Activated CD4-positive, CD25-positive, alpha-beta regulatory T cell (primary cell): ENCODE results near the gene IFNW1.
"Not testable (repeated sequence)": the region's sequence is repeated elsewhere in the genome, so short reads cannot be mapped to it uniquely, and the experiment has no call there.

Experiments used
- DNase-seq, 4 experiments: peaks; one replicate each; lab custom pipeline; 2025; lab: John Stamatoyannopoulos, UW

The IFNW1 gene

DNA sequence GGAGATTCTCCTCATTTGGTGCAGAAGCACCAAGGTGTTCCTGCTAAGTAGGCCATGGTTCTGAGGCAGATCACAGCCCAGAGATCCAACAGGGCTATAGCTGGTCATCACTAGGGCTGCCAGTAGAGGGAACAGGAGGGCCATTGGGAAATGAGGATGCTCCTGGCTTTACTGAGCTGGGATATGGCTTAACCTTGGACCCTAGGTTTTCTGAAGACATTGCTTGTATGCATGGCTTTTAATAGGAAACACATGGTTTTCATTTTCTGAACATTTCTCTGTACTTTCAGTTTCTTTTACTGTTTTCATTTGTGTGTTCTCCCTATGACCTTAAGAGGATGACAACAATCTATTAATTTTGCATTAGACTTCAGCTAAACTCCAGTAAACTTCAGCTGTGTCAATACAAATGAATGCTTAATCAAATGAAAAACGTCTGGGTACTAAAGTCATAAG is at the start of gene IFNW1:
Gene IFNW1, minus strand, starts transcription at position 406 of the 456 bp plus-strand sequence. Its CDS starts 262 bp downstream, at position 144.
- no peak for DNase-seq

DNA sequence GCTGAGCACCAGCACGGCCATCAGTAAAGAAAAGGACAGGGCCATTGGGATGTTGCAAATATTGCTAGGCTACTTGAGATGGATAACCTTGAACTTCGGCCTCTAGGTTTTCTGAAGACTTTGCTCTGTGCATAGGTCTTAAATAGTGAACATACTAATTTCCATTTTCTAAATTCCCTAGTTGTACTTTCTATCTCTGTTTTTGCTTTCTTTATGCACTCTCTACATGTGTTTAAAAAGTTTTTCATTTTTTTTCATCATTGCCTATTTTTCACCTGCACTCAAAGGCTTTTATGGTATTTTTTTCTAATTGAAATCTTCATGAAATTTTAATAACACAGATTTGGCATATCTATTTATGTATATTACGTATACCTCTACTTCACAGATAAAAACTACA is 45.9 kb upstream of the IFNW1 start, which contains the start of gene IFNA4:
Gene IFNA4, minus strand, starts transcription at position 101 of the 400 bp plus-strand sequence. Its CDS starts 56 bp downstream, at position 45.
- DNase-seq = not testable (repeated sequence)

DNA sequence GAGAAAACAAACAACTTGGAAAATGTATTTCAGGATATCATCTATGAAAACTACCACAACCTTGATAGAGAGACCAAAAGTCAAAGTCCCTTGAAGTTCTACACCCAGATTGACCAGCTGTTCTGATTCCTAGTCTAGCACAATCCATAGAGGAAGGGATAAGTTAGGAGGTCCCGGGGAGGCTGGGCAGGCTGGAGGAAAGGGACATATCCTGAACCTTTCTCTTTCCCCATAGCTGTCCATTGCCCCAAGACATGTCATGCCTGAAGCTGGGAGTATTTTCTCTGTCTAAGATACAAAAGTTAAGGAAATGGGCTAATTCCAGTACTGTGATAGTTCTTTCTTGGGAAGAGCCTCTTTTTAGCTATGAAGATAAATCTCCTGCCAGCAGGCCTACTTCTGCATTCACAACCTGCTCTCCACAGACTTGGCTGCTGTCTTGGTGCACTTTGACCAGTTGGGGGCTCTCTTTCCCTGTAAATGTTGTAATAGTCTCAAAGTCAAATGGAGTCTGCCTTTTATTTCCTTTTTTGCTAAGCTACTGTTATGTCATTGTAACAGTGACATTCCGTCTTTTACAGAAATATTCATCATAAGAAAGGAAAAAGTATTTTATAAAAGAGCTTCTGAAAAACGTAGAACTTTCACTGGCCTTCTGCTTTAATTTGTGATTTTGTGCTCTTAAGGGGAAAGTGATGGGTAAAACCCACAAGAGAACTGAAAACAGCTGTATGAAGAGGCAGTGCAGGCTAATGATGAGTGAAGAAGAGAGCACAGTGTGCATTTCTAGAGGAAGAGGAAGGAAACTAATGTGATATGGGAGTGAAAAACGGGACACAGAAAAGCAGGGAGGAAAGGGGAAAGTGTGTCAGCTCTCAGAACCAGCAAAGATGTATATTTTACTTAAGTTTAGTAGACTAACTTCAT is 41.4 kb upstream of the IFNW1 start:
- not testable (repeated sequence) for DNase-seq

DNA sequence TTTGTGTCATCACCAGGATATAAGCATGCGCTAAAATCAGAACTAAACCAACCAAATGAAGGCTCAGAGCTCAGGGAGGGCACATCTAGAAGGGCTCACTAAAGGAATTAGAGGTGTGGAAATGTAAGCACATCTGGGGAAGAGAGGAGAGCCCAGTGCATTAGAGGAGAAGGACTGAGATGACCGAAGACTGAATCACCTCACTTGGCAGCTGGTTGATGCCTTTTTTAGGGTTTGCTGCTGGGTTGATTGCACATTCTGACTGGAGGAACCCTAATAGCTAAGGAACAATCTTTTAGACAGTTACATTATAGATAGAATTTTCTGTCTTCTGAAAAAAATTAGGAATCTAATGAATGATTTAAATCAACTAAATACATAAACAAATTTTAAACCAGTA is 33.0 kb upstream of the IFNW1 start:
- no peak for DNase-seq

DNA sequence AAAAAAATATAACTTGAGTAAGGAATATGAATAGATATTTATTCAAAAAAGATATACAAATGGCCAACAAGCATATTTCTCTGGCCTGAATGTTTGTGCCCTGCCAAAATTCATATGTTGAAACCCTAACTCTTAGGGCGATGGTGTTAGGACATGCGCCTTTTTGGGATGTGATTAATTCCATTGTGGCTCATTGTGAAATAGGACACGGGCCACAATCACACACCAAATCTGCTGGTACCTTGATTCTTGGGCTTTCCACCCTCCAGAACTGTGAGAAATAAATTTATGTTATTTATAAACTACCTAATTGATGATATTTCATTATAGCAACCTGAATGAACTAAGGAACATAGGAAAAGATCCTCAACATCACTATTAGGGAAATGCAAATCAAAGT is 30.5 kb upstream of the IFNW1 start:
- no peak for DNase-seq

DNA sequence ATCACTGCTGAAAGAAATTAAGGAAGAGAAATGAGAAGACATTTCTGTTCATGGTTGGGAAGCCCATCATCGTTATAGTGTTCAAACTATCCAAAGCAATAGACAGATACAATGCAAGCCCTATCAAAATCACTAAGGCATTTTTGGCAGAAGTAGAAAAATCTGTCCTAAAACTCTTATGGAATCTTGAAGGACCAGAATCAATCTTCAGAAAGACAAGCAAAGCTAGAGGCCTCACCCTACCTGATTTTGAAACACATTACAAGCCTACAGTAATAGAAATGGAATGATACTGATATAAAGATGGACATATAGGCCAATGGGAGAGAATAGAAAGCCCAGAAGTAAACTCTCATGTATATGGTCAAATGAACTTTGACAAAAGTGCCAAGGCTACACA is 29.7 kb upstream of the IFNW1 start:
- DNase-seq = no peak

DNA sequence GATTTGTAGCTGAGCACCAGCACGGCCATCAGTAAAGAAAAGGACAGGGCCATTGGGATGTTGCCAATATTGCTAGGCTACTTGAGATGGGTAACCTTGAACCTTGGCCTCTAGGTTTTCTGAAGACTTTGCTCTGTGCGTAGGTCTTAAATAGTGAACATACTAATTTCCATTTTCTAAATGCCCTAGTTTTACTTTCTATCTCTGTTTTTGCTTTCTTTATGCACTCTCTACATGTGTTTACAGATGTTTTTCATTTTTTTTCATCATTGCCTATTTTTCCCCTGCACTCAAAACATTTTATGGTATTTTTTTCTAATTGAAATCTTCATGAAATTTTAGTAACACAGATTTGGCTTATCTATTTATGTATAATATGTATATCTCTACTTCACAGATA is 24.9 kb upstream of the IFNW1 start, which contains the start of gene IFNA21:
Gene IFNA21, minus strand, starts transcription at position 101 of the 400 bp plus-strand sequence. Its CDS starts 48 bp downstream, at position 53.
- DNase-seq = not testable (repeated sequence)

DNA sequence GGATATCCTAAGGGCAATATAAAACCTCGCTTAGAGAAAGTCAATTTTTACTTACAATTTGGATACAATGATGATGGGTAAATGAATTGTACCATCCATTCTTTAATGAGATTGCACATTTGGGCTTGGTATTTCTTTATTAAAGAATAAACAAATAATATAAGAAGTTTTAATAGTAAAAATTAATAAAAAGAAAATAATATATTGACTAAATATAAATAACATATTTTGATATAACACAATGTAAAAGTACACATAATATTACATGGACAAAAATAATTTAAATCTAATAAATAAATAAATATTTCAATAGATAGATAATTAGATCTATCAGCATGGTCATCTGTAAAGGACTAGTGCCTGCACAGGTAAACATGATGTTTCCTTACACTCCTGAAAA is 23.9 kb upstream of the IFNW1 start:
- DNase-seq = no peak

DNA sequence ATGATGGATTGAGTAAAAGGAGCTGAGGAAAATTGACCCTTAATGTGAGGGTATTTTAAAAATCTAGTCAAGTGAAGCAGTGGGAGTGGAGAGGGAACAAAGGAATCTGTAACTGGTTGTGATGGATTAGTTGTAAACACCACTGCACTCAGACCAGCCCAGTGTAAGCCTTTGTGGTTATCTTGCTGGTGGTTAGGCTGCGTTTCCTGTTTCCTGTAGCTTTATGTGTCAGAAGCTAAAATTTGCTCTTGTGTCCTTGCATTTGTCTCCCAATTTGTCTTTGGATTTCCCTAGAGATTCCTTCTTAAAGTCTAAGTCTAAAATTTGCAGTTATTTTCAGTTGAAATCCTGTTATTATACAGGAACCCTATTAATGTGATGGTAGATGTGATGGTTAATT is 18.5 kb upstream of the IFNW1 start:
- DNase-seq = no peak

DNA sequence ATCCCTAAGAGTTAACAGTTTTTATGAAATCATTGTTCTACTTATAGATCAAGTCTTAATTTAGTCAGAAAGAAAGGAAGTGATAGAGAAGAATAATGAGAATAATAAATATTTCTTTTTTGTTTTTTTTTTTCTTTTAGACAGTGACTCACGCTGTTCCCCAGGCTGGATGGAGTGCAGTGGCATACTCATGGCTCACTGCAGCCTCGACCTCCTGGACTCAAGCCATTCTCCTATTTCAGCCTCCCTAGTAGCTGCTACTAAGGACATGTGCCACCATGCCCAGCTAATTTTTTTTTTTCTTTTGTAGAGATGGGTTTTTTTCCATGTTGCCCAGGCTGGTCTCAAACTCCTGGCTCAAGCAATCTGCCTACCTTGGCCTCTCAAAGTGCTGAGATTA is 13.9 kb upstream of the IFNW1 start:
- DNase-seq = no peak

DNA sequence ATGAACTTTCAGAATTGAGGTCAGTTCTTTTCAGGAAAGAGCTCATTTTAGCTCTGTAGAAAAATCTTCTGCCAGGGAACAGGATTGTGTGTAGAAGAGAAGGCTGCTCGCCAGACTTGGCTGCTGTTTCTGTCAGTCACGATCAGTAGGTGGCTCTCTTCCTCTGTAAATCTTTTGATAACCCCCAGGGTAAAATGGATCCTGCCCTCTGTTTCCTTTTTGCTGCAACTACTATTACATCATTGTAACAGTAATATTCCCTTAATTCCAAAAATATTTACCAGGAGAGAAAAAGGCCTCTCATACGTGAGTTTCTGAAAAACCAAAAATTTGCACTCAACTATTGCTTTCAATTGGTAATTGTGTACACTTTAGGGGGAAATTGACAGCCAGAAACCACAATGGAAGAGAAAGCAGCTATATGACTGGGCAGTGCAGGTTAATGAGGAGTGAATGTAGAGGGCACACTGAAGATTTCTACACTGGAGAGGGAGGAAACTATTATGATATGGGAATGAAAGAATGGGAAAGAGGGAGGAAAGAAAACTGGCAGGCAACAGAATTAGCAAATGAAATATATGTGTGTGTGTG is 12.5 kb upstream of the IFNW1 start:
- DNase-seq = no peak

DNA sequence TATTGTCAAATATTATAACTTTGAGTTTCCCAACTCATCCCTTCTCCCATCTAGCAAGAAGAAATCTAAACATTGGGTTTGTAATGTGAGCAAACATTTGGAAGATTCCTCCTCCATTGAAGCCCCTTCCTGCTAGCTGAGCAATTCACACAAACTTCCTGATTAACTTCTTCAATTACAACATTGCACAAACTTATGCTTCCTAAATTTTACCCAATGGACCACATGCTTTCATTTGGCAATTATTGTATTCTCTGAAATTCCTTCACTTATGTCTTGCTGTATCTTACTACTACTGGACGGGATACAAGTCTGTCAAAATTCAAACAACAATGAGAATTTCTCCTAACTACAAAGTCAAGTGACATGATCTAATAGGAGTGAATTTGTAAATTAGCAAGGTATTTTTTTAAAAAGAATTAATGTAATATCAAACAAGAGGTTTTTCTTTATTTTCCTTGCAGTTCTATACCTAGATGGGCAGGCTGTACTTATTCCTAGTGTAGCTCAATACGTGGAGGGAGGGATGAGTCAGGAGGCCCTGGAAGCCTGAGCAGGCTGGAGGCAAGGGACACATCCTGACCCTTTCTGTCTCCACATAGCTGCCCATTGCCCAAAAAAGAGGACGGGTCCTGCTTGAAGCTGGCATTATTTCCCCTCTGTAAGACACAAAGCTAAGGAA is 11.8 kb upstream of the IFNW1 start:
- DNase-seq = no peak

DNA sequence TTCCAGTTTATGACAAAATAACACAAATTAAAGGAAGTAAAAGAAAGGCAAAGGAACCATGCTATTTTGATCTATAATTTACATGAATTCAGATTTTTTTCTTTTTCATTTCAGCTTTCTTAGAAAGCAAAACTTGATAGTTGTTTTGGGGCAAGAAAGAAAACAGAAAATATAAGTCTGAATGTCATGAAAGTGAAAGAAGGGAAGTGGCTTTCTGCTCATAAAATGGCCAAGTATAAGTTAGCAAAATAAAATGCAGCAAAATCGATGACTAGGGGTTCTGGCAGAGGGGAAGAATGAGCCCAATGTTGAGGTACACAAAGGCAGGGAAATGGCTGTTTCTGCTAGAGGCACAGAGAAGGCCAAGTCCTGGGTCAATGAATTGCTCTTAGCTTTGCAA is 3.0 kb upstream of the IFNW1 start:
- no peak for DNase-seq

DNA sequence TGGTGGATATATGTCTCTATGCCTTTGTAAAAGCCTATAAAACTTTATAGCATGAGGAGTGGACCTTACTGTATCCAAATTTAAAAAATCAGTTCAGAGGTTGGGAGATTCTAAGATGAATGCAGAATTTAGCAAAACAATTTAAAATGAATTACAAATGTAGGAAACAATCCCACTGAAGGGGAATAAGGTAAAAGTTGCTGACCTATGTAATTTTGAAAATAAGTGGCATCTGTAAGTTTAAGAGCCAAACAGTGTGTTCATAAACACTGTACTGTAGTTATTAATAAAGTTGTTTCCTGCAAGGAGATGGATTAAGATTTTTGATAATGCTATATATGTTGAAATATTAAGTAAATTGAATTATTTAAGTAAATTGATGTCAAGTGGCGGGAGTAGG is 4.6 kb downstream of the IFNW1 start:
- DNase-seq = no peak

DNA sequence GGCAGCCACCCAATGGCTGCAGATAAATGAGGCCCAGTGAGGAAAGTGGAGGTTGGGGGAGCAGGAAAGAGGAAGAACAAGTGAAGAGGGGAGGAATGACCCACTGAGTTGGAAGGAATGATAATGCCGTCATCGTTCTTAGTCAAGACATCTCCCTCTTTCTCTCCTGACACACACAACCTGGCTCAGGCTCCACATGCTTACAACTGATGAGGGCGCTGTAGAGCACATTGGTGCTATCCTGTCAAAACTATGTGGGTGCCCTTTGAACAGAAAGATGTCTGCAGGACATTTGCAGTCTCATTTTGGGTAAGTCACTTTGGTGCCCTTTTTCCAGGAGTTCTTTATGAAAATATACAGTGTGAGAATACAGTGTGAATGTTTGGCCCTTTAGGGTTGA is 5.9 kb downstream of the IFNW1 start:
- DNase-seq = no peak

DNA sequence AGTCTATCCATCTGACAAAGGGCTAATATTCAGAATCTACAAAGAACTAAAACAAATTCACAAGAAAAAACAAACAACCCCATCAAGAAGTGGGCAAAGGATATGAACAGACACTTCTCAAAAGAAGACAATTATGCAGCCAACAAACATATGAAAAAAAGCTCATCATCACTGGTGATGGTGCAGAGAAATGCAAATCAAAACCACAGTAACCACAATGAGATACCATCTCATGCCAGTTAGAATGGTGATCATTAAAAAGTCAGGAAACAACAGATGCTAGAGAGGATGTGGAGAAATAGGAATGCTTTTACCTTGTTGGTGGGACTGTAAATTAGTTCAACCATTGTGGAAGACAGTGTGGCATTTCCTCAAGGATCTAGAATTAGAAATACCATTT is 13.4 kb downstream of the IFNW1 start:
- DNase-seq = not testable (repeated sequence)

DNA sequence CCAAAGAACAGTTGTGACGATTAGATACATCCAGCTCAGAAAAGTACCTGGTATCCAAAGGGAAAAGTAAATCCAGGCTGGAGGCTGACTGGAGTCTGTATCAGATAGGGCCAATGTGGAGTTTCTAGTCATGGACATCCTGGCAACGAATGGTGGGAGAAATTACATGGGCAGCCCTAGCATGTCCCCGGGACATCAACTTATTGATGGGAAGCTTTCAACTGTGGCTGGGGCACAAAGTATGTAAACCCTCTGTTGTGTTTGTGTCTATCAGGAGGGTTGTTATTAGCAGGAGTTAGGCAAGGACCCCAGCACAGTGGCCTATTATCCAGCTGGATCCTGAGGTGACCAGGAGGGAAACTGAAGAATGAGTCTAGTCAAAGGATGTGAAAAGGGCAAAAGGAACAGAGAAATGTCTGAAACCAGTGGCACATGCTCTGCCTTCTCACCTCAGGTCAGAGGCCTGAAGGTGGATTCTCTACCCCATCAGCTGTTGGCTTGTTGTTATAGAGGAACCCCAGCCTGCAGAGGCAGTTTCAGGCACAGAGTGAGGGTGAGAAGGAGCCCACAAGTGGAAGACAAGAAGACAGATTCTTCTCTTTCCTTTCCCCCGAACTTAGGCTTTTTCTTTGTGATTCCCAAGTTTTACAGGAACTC is 19.9 kb downstream of the IFNW1 start:
- no peak for DNase-seq

DNA sequence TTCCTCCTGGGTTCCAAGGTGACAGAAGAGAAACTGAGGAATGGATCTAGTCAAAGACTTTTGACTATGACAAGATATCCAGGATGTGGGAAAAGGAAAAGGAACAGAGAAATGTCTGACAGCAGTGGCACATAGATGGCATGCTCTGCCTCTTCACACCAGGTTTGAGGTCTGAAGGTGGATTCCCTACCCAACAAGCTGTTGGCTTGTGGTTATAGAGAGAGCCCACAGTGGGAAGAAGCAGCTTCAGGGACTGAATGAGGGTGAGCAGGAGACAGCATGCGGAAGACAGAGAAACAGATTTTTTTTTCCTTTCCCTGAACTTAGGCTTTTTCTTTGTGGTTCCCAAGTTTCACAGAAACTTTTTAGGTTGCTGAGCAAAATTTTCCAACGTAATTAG is 20.6 kb downstream of the IFNW1 start:
- DNase-seq = no peak

DNA sequence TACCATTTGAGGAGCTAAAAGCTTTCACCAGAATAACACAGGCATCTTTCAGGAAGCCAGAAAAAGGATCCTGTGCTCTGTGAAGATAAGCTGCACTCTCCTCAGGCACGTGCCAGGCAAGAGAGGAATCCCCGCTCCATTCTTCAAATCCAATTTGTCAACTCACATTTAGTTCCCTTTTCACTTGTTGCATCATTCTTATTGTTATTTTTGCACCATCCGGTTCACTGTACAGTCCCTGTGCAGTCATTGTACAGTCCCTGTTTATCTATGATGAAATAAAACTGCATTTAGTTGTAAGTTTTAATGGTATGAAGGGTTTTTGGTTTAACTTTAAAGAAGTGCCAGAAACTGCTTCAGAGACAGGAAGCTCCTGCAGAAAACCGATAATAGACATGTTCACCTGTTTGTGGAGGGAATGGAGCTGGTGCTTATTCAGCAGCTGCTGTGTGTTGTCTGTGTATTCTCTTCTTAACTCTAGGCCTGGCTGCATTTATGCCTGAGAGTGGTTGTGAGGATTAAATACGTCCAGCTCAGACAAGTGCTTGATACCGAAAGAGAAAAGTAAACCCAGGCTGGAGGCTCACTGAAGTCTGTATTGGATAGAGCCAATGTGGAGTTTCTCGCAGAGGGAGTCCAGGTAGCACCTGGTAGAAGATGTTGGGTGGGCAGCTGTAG is 22.4 kb downstream of the IFNW1 start:
- DNase-seq = no peak

DNA sequence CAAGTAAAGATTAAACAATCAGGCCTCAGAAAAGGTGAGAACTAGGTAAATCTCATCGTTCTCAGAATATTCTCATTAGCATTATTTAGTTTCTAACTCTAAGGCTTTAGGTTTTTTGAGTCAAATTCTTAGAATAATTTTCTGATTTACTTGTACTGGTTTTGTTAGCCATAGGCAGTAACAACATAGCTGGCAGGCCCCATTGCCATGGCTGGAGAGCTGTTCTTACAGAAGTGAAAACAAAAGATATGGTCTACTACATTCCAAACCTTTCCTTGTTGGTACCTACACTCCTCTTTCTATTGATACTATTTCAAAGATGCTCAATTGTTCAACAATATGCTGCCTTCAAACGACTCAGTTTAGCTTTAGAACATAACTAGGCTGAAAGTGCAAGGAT is 27.3 kb downstream of the IFNW1 start:
- DNase-seq = no peak
